ENCODE results near the gene P2RX4. TPM values are rescaled to one million over a fixed set of nuclear protein-coding genes. Genes with fewer than 3 reads are reported as not detected.

The P2RX4 gene
- total and polyA plus RNA-seq, 2 of the 8 experiments (the other 6 are each of a cell fraction or from before 2014, with no cell fraction given): 9.5 to 12.2 TPM

- TF ChIP-seq CTCF (IDR thresholded peaks at IDR 0.05; ENCODE audit: control extremely low read depth in 1 of 3, insufficient read depth in 1 of 3, low read depth in 1 of 3, low read length in 3 of 3): no peak
- TF ChIP-seq YY1 (IDR thresholded peaks at IDR 0.05; ENCODE audit: low read depth, low read length): no peak
Measured at GRCh38 chr12:121279071-121279375, 69.1 kb downstream of the P2RX4 start (continued).
